ENCODE measurements around the gene BICRA.

The BICRA gene

GRCh38 chr19:47644199-47644598 is 35.3 kb downstream of the BICRA start:
- no peak for TF ChIP-seq POU6F1 (CRISPR knock-in tag; IDR thresholded peaks at IDR 0.05; ENCODE audit: borderline replicate concordance, low read depth)
- no peak for TF ChIP-seq ISL1 (CRISPR knock-in tag; IDR thresholded peaks at IDR 0.05)
- no peak for TF ChIP-seq BACH2 (CRISPR knock-in tag; IDR thresholded peaks at IDR 0.05; ENCODE audit: borderline replicate concordance)
- TF ChIP-seq RARB (CRISPR knock-in tag; IDR thresholded peaks at IDR 0.05), result no peak
- no peak for TF ChIP-seq ZNF70 (CRISPR knock-in tag; IDR thresholded peaks at IDR 0.05)
- TF ChIP-seq GLIS3 (CRISPR knock-in tag; IDR thresholded peaks at IDR 0.05), result no peak
- no peak for TF ChIP-seq ZNF565 (CRISPR knock-in tag; conservative IDR thresholded peaks at IDR 0.05; ENCODE audit: low read depth)
- no peak for TF ChIP-seq OSR1 (CRISPR knock-in tag; IDR thresholded peaks at IDR 0.05)
- TF ChIP-seq TCF4 (CRISPR knock-in tag; IDR thresholded peaks at IDR 0.05; ENCODE audit: borderline replicate concordance), result no peak
- no peak for TF ChIP-seq SNAI2 (CRISPR knock-in tag; IDR thresholded peaks at IDR 0.05)
- TF ChIP-seq TSHZ2 (CRISPR knock-in tag; IDR thresholded peaks at IDR 0.05), result no peak
- ATAC-seq, result no peak

DNA sequence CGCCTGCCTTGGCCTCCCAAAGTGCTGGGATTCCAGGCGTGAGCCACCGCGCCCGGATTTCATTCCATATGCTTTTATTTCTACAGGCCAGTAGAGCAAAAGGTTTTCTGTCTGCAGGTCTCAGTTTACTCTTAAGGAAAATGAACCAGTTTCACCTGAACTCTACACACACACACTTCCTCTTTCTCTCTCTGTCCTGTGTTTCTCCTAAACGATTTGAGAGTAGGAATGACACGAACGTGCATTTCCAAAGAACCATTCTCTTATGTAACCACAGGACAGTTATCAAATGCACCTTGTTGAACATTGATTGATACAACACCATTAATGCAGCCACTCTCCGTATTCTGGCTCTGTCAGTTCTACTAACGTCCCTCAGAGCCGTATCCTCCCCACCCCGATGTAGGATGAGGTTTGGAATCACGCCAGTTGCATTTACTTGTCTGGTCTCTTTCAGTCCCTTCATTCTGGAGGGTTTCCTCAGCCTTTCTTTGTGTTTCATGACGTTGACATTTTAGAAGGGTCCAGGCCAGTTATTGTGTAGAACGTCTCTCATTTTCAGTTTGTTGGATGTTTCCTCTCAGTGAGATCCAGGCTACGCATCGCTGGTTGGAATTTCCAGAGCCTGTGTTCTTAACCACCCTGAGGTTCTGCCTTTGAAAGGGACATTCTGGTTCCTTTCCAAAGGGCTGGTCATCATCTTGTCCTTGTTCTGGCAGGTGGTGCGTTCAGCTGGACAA is 36.0 kb downstream of the BICRA start:
- no peak for ATAC-seq
- TF ChIP-seq TOX (CRISPR knock-in tag; IDR thresholded peaks at IDR 0.05; ENCODE audit: borderline replicate concordance) (no peak), CREB5 (CRISPR knock-in tag; IDR thresholded peaks at IDR 0.05; ENCODE audit: low read depth) (no peak), ESRRG (CRISPR knock-in tag; IDR thresholded peaks at IDR 0.05) (no peak), SNAI2 (CRISPR knock-in tag; IDR thresholded peaks at IDR 0.05) (no peak), ZNF70 (CRISPR knock-in tag; IDR thresholded peaks at IDR 0.05) (no peak), BACH2 (CRISPR knock-in tag; IDR thresholded peaks at IDR 0.05; ENCODE audit: borderline replicate concordance) (no peak), ZFP3 (CRISPR knock-in tag; IDR thresholded peaks at IDR 0.05) (no peak), TCF4 (CRISPR knock-in tag; IDR thresholded peaks at IDR 0.05; ENCODE audit: borderline replicate concordance) (no peak), POU6F1 (CRISPR knock-in tag; IDR thresholded peaks at IDR 0.05; ENCODE audit: borderline replicate concordance, low read depth) (no peak), OSR1 (CRISPR knock-in tag; IDR thresholded peaks at IDR 0.05) (no peak), ISL1 (CRISPR knock-in tag; IDR thresholded peaks at IDR 0.05) (no peak), ARNTL (CRISPR knock-in tag; IDR thresholded peaks at IDR 0.05; ENCODE audit: borderline replicate concordance, low read depth) (no peak), ZFP30 (CRISPR knock-in tag; IDR thresholded peaks at IDR 0.05) (no peak), TSHZ2 (CRISPR knock-in tag; IDR thresholded peaks at IDR 0.05) (no peak), RARB (CRISPR knock-in tag; IDR thresholded peaks at IDR 0.05) (no peak), GLIS3 (CRISPR knock-in tag; IDR thresholded peaks at IDR 0.05) (no peak), ZNF565 (CRISPR knock-in tag; conservative IDR thresholded peaks at IDR 0.05; ENCODE audit: low read depth) (no peak)

GRCh38 chr19:47646924-47647323 is 38.0 kb downstream of the BICRA start:
- no peak for TF ChIP-seq CREB5 (CRISPR knock-in tag; IDR thresholded peaks at IDR 0.05; ENCODE audit: low read depth)
- TF ChIP-seq, protein P1, sequence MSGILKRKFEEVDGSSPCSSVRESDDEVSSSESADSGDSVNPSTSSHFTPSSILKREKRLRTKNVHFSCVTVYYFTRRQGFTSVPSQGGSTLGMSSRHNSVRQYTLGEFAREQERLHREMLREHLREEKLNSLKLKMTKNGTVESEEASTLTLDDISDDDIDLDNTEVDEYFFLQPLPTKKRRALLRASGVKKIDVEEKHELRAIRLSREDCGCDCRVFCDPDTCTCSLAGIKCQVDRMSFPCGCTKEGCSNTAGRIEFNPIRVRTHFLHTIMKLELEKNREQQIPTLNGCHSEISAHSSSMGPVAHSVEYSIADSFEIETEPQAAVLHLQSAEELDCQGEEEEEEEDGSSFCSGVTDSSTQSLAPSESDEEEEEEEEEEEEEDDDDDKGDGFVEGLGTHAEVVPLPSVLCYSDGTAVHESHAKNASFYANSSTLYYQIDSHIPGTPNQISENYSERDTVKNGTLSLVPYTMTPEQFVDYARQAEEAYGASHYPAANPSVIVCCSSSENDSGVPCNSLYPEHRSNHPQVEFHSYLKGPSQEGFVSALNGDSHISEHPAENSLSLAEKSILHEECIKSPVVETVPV (CRISPR knock-in tag; IDR thresholded peaks at IDR 0.05), result no peak
- TF ChIP-seq PPARA (CRISPR knock-in tag; IDR thresholded peaks at IDR 0.05; ENCODE audit: borderline replicate concordance), result no peak
- no peak for TF ChIP-seq GLIS3 (CRISPR knock-in tag; IDR thresholded peaks at IDR 0.05)
- TF ChIP-seq ZNF70 (CRISPR knock-in tag; IDR thresholded peaks at IDR 0.05), result no peak
- ATAC-seq, result no peak

Measured in SK-N-SH treated with all-trans-retinoic acid at 6 μM for 48 hours (cell line).